AG09319 (cell line): ENCODE measurements around the gene KLHL29.

Experiments used
- DNase-seq: peaks from one replicate; pipeline ENCODE4 v3.0.0-alpha.2; 2010; ENCODE audit warnings: low read depth; ENCODE audit errors: extremely low read depth
- TF ChIP-seq, protein P1 (sequence below): IDR thresholded peaks from 2 replicates; pipeline ENCODE4 v1.5.1; 2011; ENCODE audit warnings: low read depth, mild to moderate bottlenecking, inconsistent platforms, low read length, moderate library complexity

Gene KLHL29

GRCh38 chr2:23380562-23381065, 4.4 kb upstream of the KLHL29 start:
- no peak for DNase-seq

DNA sequence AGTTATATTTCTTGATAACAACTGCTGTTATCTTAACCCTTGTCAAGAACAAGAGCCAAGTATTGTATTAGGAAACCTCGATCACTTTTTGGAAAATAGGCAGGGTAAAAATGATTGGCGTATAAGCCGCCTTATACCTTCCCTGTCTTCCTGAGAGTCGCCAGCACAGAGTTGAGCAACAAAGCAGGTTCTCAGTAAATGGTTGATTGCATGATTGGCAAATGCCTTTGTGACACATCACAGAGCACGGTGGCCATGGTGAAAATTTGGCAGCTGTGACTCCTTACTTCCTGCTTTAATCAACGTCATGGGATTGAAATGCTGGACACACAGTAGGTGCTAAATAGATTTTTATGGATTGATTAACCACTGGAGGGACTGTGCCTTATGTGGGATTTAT, 3.9 kb upstream of the KLHL29 start:
- DNase-seq: no peak

More at GRCh38 chr2:23380562-23381065, 4.4 kb upstream of the KLHL29 start:
- TF ChIP-seq, protein P1, sequence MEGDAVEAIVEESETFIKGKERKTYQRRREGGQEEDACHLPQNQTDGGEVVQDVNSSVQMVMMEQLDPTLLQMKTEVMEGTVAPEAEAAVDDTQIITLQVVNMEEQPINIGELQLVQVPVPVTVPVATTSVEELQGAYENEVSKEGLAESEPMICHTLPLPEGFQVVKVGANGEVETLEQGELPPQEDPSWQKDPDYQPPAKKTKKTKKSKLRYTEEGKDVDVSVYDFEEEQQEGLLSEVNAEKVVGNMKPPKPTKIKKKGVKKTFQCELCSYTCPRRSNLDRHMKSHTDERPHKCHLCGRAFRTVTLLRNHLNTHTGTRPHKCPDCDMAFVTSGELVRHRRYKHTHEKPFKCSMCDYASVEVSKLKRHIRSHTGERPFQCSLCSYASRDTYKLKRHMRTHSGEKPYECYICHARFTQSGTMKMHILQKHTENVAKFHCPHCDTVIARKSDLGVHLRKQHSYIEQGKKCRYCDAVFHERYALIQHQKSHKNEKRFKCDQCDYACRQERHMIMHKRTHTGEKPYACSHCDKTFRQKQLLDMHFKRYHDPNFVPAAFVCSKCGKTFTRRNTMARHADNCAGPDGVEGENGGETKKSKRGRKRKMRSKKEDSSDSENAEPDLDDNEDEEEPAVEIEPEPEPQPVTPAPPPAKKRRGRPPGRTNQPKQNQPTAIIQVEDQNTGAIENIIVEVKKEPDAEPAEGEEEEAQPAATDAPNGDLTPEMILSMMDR: no peak

GRCh38 chr2:23381485-23381884, 3.5 kb upstream of the KLHL29 start:
- TF ChIP-seq, protein P1: no peak
- DNase-seq: no peak

More for the DNA sequence above, 3.9 kb upstream of the KLHL29 start:
- TF ChIP-seq, protein P1: no peak

GRCh38 chr2:23383100-23383499, 1.9 kb upstream of the KLHL29 start:
- no peak for DNase-seq
- TF ChIP-seq, protein P1: no peak

DNA sequence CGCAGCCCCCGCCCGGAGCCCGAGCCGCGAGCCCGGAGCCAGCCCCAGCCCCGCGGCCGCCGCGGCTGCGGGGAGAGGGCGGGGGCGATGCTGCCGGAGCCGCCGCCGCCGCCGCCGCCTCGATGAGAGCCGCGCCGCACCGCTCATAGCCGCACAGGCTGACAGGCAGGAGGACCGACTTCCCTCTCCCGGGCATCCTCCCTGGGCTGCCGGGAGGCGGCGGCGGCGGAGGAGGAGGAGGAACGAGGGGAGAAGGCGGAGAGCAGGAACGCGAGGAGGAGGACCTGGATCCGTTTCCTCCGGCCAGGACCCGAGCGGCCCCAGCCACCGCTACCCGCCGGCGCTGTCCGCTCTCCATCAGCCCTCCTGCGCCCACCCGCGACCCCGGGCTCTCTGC, 370 bp downstream of the KLHL29 start:
- no peak for DNase-seq
- TF ChIP-seq, protein P1: no peak

GRCh38 chr2:23385748-23386338, 864 bp downstream of the KLHL29 start:
- TF ChIP-seq, protein P1: no peak
- no peak for DNase-seq

DNA sequence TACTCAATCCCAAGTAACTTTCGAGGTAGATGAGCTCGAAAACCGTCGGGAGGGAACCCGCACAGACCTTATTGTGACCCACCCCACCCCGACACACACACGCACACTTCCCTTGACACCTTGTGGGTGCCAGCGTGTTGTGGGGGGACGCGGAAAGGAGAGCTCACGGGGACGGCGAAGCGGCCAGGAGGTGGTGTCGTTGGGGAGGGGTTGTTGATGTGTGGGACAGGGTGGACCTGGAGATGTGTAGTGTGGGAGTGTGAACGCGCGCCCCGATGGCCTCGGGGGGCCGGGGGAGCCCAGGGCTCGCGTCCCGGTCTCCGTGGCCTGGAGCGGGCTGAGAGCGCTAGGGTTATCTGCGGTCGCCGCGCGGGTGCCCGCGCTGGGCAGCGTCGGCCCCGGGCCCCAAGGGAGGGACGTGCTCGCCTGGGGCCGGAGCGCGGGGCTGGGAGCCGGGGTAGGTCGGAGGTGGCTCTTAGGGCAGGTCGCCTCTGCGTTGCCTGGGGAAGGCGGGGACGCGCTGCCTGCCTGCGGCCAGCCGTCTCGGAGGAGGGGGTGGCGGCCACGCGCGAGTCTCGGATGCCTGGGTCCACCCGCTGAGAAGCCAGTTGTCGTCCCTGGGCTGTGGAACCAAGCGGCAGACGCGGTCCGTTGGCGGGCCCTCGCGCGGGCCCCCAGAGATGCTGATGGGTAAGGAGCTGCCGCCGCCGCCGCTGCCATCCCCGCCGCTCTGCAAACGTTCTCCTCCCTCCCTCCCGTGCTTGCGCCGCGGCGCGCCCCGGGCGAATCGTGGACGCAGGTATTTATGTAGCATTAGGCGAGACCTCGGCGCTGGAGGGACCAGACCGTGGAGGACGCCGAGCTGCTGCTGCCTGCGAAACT, 1.6 kb downstream of the KLHL29 start:
- no peak for DNase-seq
- TF ChIP-seq, protein P1: peak; percentile 5
